HCT116 (cell line): ENCODE measurements around the gene TIAM1. TPM values are rescaled to one million over a fixed set of nuclear protein-coding genes. Genes with fewer than 3 reads are reported as not detected.

ENCODE experiments used
- ATAC-seq: fragments of 200-7000 bp; cut with Tn5 transposase; 2 replicates; pipeline ENCODE4 v1.9.1; 2020; ENCODE audit warnings: mild to moderate bottlenecking, moderate library complexity
- BruUV-seq: library from RNA; stranded (reverse); fragments of 400-500 nt; replicated peaks from 2 replicates; lab custom pipeline; 2021; lab: Mats Ljungman, UMichigan
- CTCF ChIA-PET: fragments of 300-600 bp; sonication (Branson Sonifier 250); formaldehyde crosslinking; loops from one replicate; lab custom pipeline; 2021; ENCODE audit warnings: antibody characterized with exemption; lab: Charles Lee
- POLR2A ChIA-PET: fragments of 300-600, 350-600 bp; sonication (Branson Sonifier 250); formaldehyde crosslinking; loops from one replicate; lab custom pipeline; 2021; ENCODE audit warnings: antibody characterized with exemption; lab: Charles Lee
- RAD21 ChIA-PET, 2 experiments: fragments of 300-600 bp; sonication (Branson Sonifier 250); formaldehyde crosslinking; loops; one replicate each; lab custom pipeline; 2023; ENCODE audit warnings: low total read pairs in 2 of 2; ENCODE audit not compliant: uncharacterized antibody in 2 of 2, unreplicated experiment in 2 of 2, low non-redundant PET in 1 of 2; lab: Charles Lee
- DNase-seq: peaks from one replicate; pipeline ENCODE4 v3.0.0-alpha.2; 2010; ENCODE audit warnings: low read depth, low spot score
- H2AFZ ChIP-seq: fragments of 200-600 bp; shearing (Covaris generic), sonication (generic); 2 replicates; pipeline ENCODE4 v1.6.1; 2017; ENCODE audit warnings: low read depth, mixed run types, mixed read lengths, antibody characterized with exemption, low read length; ENCODE audit not compliant: poor library complexity, severe bottlenecking
- H3K27ac ChIP-seq: 2 replicates; pipeline ENCODE4 v1.5.1; 2012; ENCODE audit warnings: low read depth, low read length
- H3K27me3 ChIP-seq: fragments of 200-600 bp; sonication (generic); 2 replicates; pipeline ENCODE4 v1.6.1; 2016; ENCODE audit warnings: mixed run types, low read length, mixed read lengths; ENCODE audit not compliant: insufficient read depth
- H3K36me3 ChIP-seq, 2 experiments: fragments of 200-500 bp in 1 of 2; fragments of 200-600 bp in 1 of 2; sonication (Bioruptor generic) in 1 of 2; sonication (generic) in 1 of 2; 2 replicates each; pipeline versions ENCODE4 v1.5.1 to v1.6.1; 2014 to 2016; ENCODE audit warnings: low read length in 2 of 2, inconsistent platforms in 1 of 2, mixed read lengths in 1 of 2, mixed run types in 1 of 2; ENCODE audit not compliant: insufficient read depth in 2 of 2, control insufficient read depth in 1 of 2
- H3K4me1 ChIP-seq, 2 experiments: fragments of 200-600 bp in 1 of 2; sonication (generic) in 1 of 2; 2 replicates each; pipeline versions ENCODE4 v1.5.1 to v1.6.1; 2012 to 2017; ENCODE audit warnings: low read length in 2 of 2, inconsistent platforms in 1 of 2, mild to moderate bottlenecking in 1 of 2, mixed read lengths in 1 of 2, mixed run types in 1 of 2, moderate library complexity in 1 of 2; ENCODE audit not compliant: insufficient read depth in 2 of 2, control insufficient read depth in 1 of 2
- H3K4me2 ChIP-seq: fragments of 200-600 bp; sonication (generic); 2 replicates; pipeline ENCODE4 v1.6.1; 2017; ENCODE audit warnings: mixed run types, low read length, mixed read lengths
- H3K4me3 ChIP-seq, 2 experiments: fragments of 200-600 bp in 1 of 2; sonication (generic) in 1 of 2; replicated peaks in 1 of 2; 2 replicates each; pipeline ENCODE4 v1.5.1; 2011 to 2016; ENCODE audit warnings: low read length in 2 of 2, control low read depth in 1 of 2, low read depth in 1 of 2, mild to moderate bottlenecking in 1 of 2, mixed read lengths in 1 of 2, mixed run types in 1 of 2
- H3K79me2 ChIP-seq: fragments of 200-600 bp; sonication (generic); 2 replicates; pipeline ENCODE4 v1.6.1; 2017; ENCODE audit warnings: mild to moderate bottlenecking, mixed run types, low read length, moderate library complexity, mixed read lengths; ENCODE audit not compliant: insufficient read depth
- H3K9ac ChIP-seq: fragments of 200-600 bp; sonication (generic); 2 replicates; pipeline ENCODE4 v1.6.1; 2016; ENCODE audit warnings: low read length, mixed read lengths
- H3K9me2 ChIP-seq: fragments of 200-600 bp; sonication (generic), shearing (Covaris generic); 2 replicates; pipeline ENCODE4 v1.6.1; 2017; ENCODE audit warnings: mixed run types, mild to moderate bottlenecking, moderate library complexity; ENCODE audit not compliant: insufficient read depth
- H3K9me3 ChIP-seq, 2 experiments: fragments of 200-500 bp in 1 of 2; fragments of 200-600 bp in 1 of 2; sonication (Bioruptor generic) in 1 of 2; sonication (generic) in 1 of 2; 2 replicates each; pipeline ENCODE4 v1.6.1; 2014 to 2017; ENCODE audit warnings: low read length in 2 of 2, mixed read lengths in 2 of 2, inconsistent platforms in 1 of 2, low read depth in 1 of 2, mild to moderate bottlenecking in 1 of 2, mixed run types in 1 of 2, moderate library complexity in 1 of 2; ENCODE audit not compliant: control insufficient read depth in 1 of 2, insufficient read depth in 1 of 2
- H4K20me1 ChIP-seq: fragments of 200-600 bp; sonication (generic), shearing (Covaris generic); 2 replicates; pipeline ENCODE4 v1.6.1; 2017; ENCODE audit warnings: mixed run types, mild to moderate bottlenecking, moderate library complexity; ENCODE audit not compliant: insufficient read depth
- ATF3 ChIP-seq: IDR thresholded peaks from 2 replicates; pipeline ENCODE4 v1.6.1; 2012
- CBX3 ChIP-seq: IDR thresholded peaks from 2 replicates; pipeline ENCODE4 v1.6.1; 2012; ENCODE audit warnings: low read depth
- ELF1 ChIP-seq: IDR thresholded peaks from 2 replicates; pipeline ENCODE4 v1.6.1; 2012; ENCODE audit warnings: low read depth, borderline replicate concordance
- EZH2 ChIP-seq: fragments of 200-600 bp; sonication (generic); IDR thresholded peaks from 2 replicates; pipeline ENCODE4 v1.6.1; 2017; ENCODE audit warnings: antibody characterized with exemption, mixed run types
- EZH2phosphoT487 ChIP-seq: fragments of 200-600 bp; IDR thresholded peaks from 2 replicates; pipeline ENCODE4 v1.6.1; 2018; ENCODE audit warnings: antibody characterized with exemption, borderline replicate concordance
- MAX ChIP-seq: IDR thresholded peaks from 2 replicates; pipeline ENCODE4 v1.6.1; 2012
- POLR2A ChIP-seq: IDR thresholded peaks from 2 replicates; pipeline ENCODE4 v1.7.0; 2011; ENCODE audit warnings: borderline replicate concordance; ENCODE audit not compliant: insufficient read depth, insufficient read length; ENCODE audit errors: extremely low read depth
- POLR2AphosphoS5 ChIP-seq: IDR thresholded peaks from 2 replicates; pipeline ENCODE4 v1.6.1; 2011; ENCODE audit warnings: mild to moderate bottlenecking, low read depth, low read length, moderate library complexity
- SP1 ChIP-seq: IDR thresholded peaks from 2 replicates; pipeline ENCODE4 v1.6.1; 2012; ENCODE audit warnings: low read depth
- SRF ChIP-seq: IDR thresholded peaks from 2 replicates; pipeline ENCODE4 v1.6.1; 2012; ENCODE audit warnings: low read depth
- TCF7L2 ChIP-seq: IDR thresholded peaks from 2 replicates; pipeline ENCODE4 v1.7.0; 2011; ENCODE audit warnings: borderline replicate concordance, inconsistent platforms; ENCODE audit not compliant: insufficient read depth, insufficient read length; ENCODE audit errors: extremely low read depth
- YY1 ChIP-seq: IDR thresholded peaks from 2 replicates; pipeline ENCODE4 v1.6.1; 2011; ENCODE audit warnings: low read length, low read depth, moderate library complexity, mild to moderate bottlenecking; ENCODE audit not compliant: insufficient replicate concordance; ENCODE audit errors: extremely low read depth
- ZFX ChIP-seq: fragments of 450-650 bp; IDR thresholded peaks from 2 replicates; pipeline ENCODE4 v1.6.1; 2017
- intact Hi-C: fragments of 100-400 bp; cut with micrococcal nuclease; formaldehyde crosslinking; loops from 2 replicates; pipeline ENCODE4 v1.10.0; 2022
- total RNA-seq: library from RNA; stranded (reverse); gene quantifications from one replicate; pipeline ENCODE4 v1.2.1, GENCODE V29; 2021; ENCODE audit not compliant: unreplicated experiment

Gene TIAM1
- total RNA-seq, 1 experiment from 2014 or later, result 47.8 TPM

- TF ChIP-seq POLR2AphosphoS5 (no peak), ZFX (no peak), TCF7L2 (no peak), MAX (no peak), ELF1 (no peak), POLR2A (no peak), SRF (no peak), YY1 (no peak), ATF3 (no peak), EZH2 (no peak)
- TF ChIP-seq, all 23 proteins: peak for 0
- H3K36me3 ChIP-seq, result no peaks in the 10 kb centered on the region
- H3K4me2 ChIP-seq, result no peak overlapping the region
- ATAC-seq (no peak), DNase-seq (no peak)
- H3K27me3 ChIP-seq, result no peaks in the 10 kb centered on the region
- H3K4me3 ChIP-seq, result no peak overlapping the region
- no peak overlapping the region for H2AFZ ChIP-seq
- intact Hi-C loops, result loop anchor here (5.0 kb wide), 1 partner anchor 487 kb away; no protein-coding TSS in a partner anchor
- peaks cover 12 to 19% of the 10 kb centered on the region in 2 experiments for H3K4me1 ChIP-seq
- H3K9me3 ChIP-seq, result no peaks in the 10 kb centered on the region
- POLR2A ChIA-PET, result no interaction called here
- RAD21 ChIA-PET, result no interaction called here
- BruUV-seq, result no TSS peak
- no peaks in the 10 kb centered on the region for H3K9me2 ChIP-seq
- no peak overlapping the region for H3K9ac ChIP-seq
- H4K20me1 ChIP-seq, result no peaks in the 10 kb centered on the region
- no peaks in the 10 kb centered on the region for H3K79me2 ChIP-seq
- CTCF ChIA-PET, result no interaction called here
- H3K27ac ChIP-seq, result no peak overlapping the region
Observed at GRCh38 chr21:31115249-31115648, 228.8 kb downstream of the TIAM1 start.

GRCh38 chr21:31111093-31111492, 233.0 kb downstream of the TIAM1 start:
- no peak for ATAC-seq
- Histone ChIP-seq H3K4me2 (no peak overlapping the region), H3K9me3 (no peaks in the 10 kb centered on the region), H3K36me3 (no peaks in the 10 kb centered on the region), H3K79me2 (no peaks in the 10 kb centered on the region), H3K27me3 (no peaks in the 10 kb centered on the region), H3K9me2 (no peaks in the 10 kb centered on the region), H3K4me3 (no peak overlapping the region), H4K20me1 (no peaks in the 10 kb centered on the region), H3K4me1 (peaks cover 0 to 4% of the 10 kb centered on the region in 2 experiments; a peak in 1 of 4 replicates), H2AFZ (no peak overlapping the region), H3K9ac (no peak overlapping the region)
- ChIA-PET RAD21 (no interaction called here), CTCF (interaction anchor here (1.8 kb wide), 1 partner anchor 12 kb away, joined by 4 read pairs; no protein-coding TSS in a partner anchor)
- DNase-seq, result no peak
- intact Hi-C loops, result no loop called here
- TF ChIP-seq EZH2phosphoT487, result no peak
- TF ChIP-seq CBX3, result no peak
- no peak for TF ChIP-seq SP1
- TF ChIP-seq, all 23 proteins: peak for 0
- POLR2A ChIA-PET, result interaction anchor here (0.6 kb wide), 1 partner anchor 441 kb away, joined by 3 read pairs; no protein-coding TSS in a partner anchor
- BruUV-seq, result no TSS peak
- no peak overlapping the region for H3K27ac ChIP-seq
